BE2C (cell line): ENCODE data around the gene MMP25.

Source experiments
- DNase-seq: peaks from one replicate; pipeline ENCODE4 v3.0.0-alpha.2; 2020
- H3K27me3 ChIP-seq: fragments of 250-450 bp; sonication (Bioruptor Pico); 2 replicates; pipeline ENCODE4 v1.5.1; 2020; ENCODE audit warnings: mild to moderate bottlenecking
- H3K36me3 ChIP-seq: fragments of 250-450 bp; sonication (Bioruptor Pico); 2 replicates; pipeline ENCODE4 v1.5.1; 2020; ENCODE audit warnings: mild to moderate bottlenecking
- H3K4me1 ChIP-seq: fragments of 250-450 bp; sonication (Bioruptor Pico); 2 replicates; pipeline ENCODE4 v1.5.1; 2020
- H3K4me3 ChIP-seq: 2 replicates; pipeline ENCODE4 v1.5.1; 2011; ENCODE audit warnings: low read depth, low read length
- H3K9me3 ChIP-seq: fragments of 250-450 bp; sonication (Bioruptor Pico); 2 replicates; pipeline ENCODE4 v1.5.1; 2020
- TF ChIP-seq, protein P1 (sequence below): IDR thresholded peaks from 2 replicates; pipeline ENCODE4 v1.5.1; 2012; ENCODE audit warnings: mild to moderate bottlenecking, low read depth, low read length

The MMP25 gene

DNA sequence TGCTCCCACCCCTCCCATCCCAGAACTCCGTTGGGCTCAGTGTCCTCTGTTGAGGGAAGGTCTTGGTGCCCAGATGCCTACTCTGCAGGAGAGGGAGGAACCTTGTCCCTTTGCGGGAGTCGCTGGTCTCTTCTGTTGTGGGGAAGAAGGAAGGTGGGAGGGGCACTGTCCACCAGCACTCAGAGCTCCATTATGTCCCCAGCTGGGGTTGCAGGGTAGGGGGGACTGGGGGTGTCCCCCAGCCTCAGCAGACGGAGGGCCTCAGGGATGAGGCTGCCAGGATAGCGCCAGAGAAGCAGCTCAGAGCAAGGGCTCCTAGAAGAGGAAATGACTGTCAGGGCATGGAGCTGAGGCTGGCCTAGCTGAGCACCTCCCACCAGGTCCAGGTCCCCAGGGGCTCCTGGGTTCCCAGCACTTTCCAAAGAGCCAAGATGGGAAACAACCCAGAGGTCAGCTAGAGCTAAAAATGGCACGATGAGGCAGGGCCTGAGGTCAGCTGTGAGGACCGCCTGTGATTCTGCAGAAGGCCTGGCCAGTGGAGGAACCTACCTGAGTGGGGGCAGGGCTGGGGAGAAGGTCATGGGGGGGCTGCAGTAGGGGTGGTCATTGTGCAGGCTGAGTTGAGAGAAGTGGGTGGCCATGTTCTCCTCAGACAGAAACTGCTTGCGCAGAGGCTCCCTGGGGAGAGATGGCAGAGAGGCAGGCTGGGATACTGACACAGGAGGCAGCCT is 23.5 kb upstream of the MMP25 start:
- TF ChIP-seq, protein P1, sequence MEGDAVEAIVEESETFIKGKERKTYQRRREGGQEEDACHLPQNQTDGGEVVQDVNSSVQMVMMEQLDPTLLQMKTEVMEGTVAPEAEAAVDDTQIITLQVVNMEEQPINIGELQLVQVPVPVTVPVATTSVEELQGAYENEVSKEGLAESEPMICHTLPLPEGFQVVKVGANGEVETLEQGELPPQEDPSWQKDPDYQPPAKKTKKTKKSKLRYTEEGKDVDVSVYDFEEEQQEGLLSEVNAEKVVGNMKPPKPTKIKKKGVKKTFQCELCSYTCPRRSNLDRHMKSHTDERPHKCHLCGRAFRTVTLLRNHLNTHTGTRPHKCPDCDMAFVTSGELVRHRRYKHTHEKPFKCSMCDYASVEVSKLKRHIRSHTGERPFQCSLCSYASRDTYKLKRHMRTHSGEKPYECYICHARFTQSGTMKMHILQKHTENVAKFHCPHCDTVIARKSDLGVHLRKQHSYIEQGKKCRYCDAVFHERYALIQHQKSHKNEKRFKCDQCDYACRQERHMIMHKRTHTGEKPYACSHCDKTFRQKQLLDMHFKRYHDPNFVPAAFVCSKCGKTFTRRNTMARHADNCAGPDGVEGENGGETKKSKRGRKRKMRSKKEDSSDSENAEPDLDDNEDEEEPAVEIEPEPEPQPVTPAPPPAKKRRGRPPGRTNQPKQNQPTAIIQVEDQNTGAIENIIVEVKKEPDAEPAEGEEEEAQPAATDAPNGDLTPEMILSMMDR, result no peak
- peaks cover 21% of the 10 kb centered on the region for H3K4me1 ChIP-seq
- no peaks in the 10 kb centered on the region for H3K27me3 ChIP-seq
- peak; percentile 57 for DNase-seq
- peaks cover 19% of the 10 kb centered on the region for H3K36me3 ChIP-seq
- no peaks in the 10 kb centered on the region for H3K9me3 ChIP-seq
- H3K4me3 ChIP-seq, result peak overlapping the region; percentile 91

DNA sequence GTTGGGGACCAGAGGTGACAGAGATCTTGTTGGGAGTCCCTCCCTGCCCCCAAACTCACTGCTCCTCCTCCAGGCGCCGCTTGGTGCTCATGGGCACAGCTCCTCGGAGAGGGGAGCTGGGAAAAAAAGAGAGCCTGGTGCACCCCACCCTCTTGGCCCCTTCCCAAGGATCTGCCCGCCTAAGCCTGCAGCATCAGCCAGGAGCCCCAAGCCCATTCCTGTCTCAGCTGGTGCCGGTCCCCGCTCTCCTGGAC is 23.0 kb upstream of the MMP25 start:
- TF ChIP-seq, protein P1, result no peak
- H3K9me3 ChIP-seq, result no peaks in the 10 kb centered on the region
- H3K4me1 ChIP-seq, result peaks cover 24% of the 10 kb centered on the region
- peaks cover 19% of the 10 kb centered on the region for H3K36me3 ChIP-seq
- H3K27me3 ChIP-seq, result peaks cover 1% of the 10 kb centered on the region
- peak overlapping the region; percentile 91 for H3K4me3 ChIP-seq
- DNase-seq, result no peak

DNA sequence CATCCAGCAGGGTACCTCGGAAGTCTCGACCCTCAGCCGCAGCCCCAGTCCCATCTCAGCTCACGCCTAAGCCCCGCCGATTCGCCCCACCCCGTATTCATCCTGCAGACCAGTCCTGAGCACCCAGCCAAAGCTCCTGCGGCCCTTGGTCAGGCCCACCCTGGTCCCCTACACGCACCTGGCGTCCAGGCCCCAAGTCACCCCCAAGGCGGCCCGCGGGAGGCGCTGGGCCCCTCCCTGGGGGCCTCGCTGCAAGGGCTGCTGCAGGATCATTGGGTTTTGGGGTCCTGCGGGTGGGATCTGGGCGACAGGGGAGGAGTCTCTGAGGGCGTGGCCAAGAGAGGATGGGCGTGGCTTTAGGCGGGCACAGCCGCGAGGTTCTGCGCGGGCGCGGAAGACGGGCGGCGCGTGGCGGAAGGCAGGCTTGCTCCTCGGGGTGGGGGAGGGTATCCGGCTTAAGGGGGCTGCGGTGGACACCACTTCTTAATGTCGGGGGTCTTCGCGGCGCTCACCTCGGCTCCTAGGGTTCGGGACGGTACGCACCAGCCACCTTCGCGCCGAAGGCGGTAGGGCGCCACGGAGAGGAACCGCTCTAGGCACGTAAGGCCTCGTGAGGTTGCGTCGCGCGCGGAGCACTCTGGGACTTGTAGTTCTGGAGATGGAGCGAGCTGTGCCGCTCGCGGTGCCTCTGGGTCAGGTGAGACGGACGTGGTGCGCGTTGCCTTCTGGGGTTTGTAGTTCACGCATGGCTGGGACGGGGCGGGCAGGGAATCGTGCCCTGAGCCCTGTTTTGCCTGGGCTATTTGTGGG is 22.5 kb upstream of the MMP25 start, which contains the start of the genes HCFC1R1 and THOC6:
HCFC1R1 (minus strand) TSS at position 274 of the 810 bp plus-strand sequence; CDS start at position 273, 1 bp downstream.
THOC6 (plus strand) TSS at position 367 of the 810 bp plus-strand sequence; CDS start at position 659, 292 bp downstream.
- TF ChIP-seq, protein P1, result no peak
- DNase-seq, result peak; percentile 98
- H3K9me3 ChIP-seq, result no peaks in the 10 kb centered on the region
- H3K4me1 ChIP-seq, result peaks cover 26% of the 10 kb centered on the region
- peaks cover 19% of the 10 kb centered on the region for H3K36me3 ChIP-seq
- peaks cover 7% of the 10 kb centered on the region for H3K27me3 ChIP-seq
- peak within 1 kb of the TSS; percentile 91 for H3K4me3 ChIP-seq

DNA sequence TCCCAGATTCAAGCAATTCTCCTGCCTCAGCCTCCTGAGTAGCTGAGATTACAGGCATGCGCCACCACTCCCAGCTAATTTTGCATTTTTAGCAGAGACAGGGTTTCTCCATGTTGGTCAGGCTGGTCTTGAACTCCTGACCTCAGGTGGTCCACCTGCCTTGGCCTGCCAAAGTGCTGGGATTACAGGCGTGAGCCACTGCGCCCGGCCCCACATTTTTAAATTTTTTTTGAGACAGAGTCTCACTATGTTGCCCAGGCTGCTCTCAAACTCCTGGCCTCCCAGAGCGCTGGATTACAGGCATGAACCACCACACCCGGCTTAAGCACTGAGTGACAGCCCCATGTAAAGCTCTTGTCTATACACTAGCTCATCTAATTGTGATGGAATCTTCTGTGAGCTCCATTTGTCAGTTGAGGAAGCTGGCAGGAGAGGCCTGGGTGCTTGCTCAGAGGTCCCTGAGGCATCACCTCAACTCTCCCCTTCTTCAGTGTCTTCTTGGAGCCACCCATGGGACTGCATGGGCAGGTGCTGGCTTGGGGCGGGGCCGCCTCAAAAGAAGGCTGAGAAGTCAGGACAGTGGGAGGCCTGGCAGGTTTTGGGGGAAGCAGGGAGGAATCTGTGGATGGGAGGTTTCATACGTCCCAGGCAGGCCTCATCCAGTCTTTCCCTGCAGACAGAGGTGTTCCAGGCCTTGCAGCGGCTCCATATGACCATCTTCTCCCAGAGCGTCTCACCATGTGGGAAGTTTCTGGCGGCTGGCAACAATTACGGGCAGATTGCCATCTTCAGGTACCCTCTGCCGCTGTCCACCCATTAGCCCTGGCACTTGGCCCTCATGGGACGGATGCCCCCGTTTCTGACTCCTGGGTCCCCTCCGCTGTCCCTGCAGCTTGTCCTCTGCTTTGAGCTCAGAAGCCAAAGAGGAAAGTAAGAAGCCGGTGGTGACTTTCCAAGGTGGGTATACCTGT is 21.0 kb upstream of the MMP25 start:
- H3K27me3 ChIP-seq, result peaks cover 21% of the 10 kb centered on the region
- H3K36me3 ChIP-seq, result peaks cover 19% of the 10 kb centered on the region
- H3K4me1 ChIP-seq, result peaks cover 26% of the 10 kb centered on the region
- DNase-seq, result no peak
- TF ChIP-seq, protein P1, result no peak
- H3K4me3 ChIP-seq, result no peak overlapping the region
- H3K9me3 ChIP-seq, result no peaks in the 10 kb centered on the region

DNA sequence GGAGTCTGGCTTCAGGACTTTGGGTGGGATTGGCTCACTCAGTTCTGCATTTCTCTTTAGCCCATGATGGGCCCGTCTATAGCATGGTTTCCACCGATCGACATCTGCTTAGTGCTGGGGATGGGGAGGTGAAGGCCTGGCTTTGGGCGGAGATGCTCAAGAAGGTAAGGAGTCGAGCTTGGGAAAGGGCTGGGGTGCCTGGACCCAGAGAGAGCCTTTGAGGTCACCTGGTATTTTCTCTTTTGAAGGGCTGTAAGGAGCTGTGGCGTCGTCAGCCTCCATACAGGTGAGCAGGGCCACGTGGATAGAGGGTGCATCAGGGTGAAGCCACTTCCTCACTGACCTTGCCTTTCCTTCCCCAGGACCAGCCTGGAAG is 20.4 kb upstream of the MMP25 start:
- Histone ChIP-seq H3K9me3 (no peaks in the 10 kb centered on the region), H3K27me3 (peaks cover 28% of the 10 kb centered on the region), H3K36me3 (peaks cover 19% of the 10 kb centered on the region), H3K4me3 (no peak overlapping the region), H3K4me1 (peaks cover 26% of the 10 kb centered on the region)
- DNase-seq, result no peak
- TF ChIP-seq, protein P1, result no peak
